WERI-Rb-1 (cell line): ENCODE measurements around the gene VPS13D.

Experiments
- DNase-seq: peaks from one replicate; pipeline ENCODE4 v3.0.0-alpha.2; 2020
- H3K27ac ChIP-seq: fragments of 250-450 bp; sonication (Bioruptor Pico); 2 replicates; pipeline ENCODE4 v1.5.1; 2020; ENCODE audit warnings: mild to moderate bottlenecking, moderate library complexity
- H3K27me3 ChIP-seq: fragments of 250-450 bp; sonication (Bioruptor Pico); 2 replicates; pipeline ENCODE4 v1.5.1; 2021; ENCODE audit warnings: mild to moderate bottlenecking, low read depth, moderate library complexity; ENCODE audit not compliant: insufficient read depth, severe bottlenecking
- H3K36me3 ChIP-seq: fragments of 250-450 bp; sonication (Bioruptor Pico); 2 replicates; pipeline ENCODE4 v1.5.1; 2020; ENCODE audit warnings: mild to moderate bottlenecking, moderate library complexity
- H3K4me3 ChIP-seq: 2 replicates; pipeline ENCODE4 v1.5.1; 2011; ENCODE audit warnings: low read depth, mild to moderate bottlenecking, control low read depth, low read length
- H3K9me3 ChIP-seq: fragments of 250-450 bp; sonication (Bioruptor Pico); 2 replicates; pipeline ENCODE4 v1.5.1; 2021; ENCODE audit warnings: mild to moderate bottlenecking, moderate library complexity; ENCODE audit not compliant: severe bottlenecking
- TF ChIP-seq, protein P1 (sequence below): IDR thresholded peaks from 2 replicates; pipeline ENCODE4 v1.5.1; 2011; ENCODE audit warnings: low read depth, mild to moderate bottlenecking, control low read depth, inconsistent platforms, low read length

The VPS13D gene

DNA sequence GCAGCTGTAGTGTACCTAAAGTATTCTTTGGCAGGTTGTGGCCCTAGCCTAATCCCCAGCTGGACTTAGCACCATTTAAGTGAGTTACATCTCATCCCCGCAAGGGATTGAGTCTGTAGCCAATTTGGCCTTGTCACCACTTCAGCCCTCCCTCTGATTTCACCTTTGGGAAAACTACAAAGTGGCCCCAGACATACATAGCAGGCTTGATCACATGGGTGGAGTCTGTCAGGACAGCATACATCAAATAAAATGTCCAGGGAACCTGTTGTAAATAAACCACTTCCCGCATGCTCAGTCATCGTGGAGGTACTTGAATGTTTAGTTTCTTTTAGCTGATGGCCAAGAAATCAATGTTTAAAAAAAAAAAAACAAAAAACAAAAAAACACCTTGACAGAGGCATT, 245.7 kb downstream of the VPS13D start:
- TF ChIP-seq, protein P1, sequence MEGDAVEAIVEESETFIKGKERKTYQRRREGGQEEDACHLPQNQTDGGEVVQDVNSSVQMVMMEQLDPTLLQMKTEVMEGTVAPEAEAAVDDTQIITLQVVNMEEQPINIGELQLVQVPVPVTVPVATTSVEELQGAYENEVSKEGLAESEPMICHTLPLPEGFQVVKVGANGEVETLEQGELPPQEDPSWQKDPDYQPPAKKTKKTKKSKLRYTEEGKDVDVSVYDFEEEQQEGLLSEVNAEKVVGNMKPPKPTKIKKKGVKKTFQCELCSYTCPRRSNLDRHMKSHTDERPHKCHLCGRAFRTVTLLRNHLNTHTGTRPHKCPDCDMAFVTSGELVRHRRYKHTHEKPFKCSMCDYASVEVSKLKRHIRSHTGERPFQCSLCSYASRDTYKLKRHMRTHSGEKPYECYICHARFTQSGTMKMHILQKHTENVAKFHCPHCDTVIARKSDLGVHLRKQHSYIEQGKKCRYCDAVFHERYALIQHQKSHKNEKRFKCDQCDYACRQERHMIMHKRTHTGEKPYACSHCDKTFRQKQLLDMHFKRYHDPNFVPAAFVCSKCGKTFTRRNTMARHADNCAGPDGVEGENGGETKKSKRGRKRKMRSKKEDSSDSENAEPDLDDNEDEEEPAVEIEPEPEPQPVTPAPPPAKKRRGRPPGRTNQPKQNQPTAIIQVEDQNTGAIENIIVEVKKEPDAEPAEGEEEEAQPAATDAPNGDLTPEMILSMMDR, result no peak
- no peaks in the 10 kb centered on the region for H3K27me3 ChIP-seq
- H3K27ac ChIP-seq, result no peak overlapping the region
- DNase-seq, result peak; percentile 9
- no peak overlapping the region for H3K4me3 ChIP-seq
- H3K36me3 ChIP-seq, result no peaks in the 10 kb centered on the region
- no peaks in the 10 kb centered on the region for H3K9me3 ChIP-seq

DNA sequence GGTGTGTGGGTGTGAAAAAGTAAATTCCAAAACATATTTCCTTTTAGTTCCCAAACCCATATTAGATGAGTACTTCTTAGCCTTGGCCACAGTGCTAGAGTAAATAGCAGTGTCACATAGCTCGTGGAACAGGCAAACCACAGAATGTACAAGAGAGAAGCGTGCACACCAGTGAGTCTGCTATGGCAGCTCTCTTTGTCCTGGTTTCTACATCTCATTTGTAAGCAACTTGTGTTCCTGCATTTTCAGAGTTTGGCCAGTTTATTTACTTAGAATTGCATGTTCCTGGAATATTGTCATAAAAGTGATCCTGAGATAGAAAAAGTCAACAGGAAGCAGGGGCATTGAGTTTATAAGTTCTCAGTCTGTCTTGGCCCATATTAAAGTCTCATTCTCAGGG, 246.1 kb downstream of the VPS13D start:
- H3K36me3 ChIP-seq, result no peaks in the 10 kb centered on the region
- no peak overlapping the region for H3K4me3 ChIP-seq
- no peaks in the 10 kb centered on the region for H3K27me3 ChIP-seq
- no peaks in the 10 kb centered on the region for H3K9me3 ChIP-seq
- DNase-seq, result no peak
- TF ChIP-seq, protein P1, result no peak
- H3K27ac ChIP-seq, result no peak overlapping the region

- TF ChIP-seq, protein P1, result no peak
- Histone ChIP-seq H3K4me3 (no peak overlapping the region), H3K36me3 (no peaks in the 10 kb centered on the region)
Observed at GRCh38 chr1:12477314-12477713, 247.5 kb downstream of the VPS13D start.

DNA sequence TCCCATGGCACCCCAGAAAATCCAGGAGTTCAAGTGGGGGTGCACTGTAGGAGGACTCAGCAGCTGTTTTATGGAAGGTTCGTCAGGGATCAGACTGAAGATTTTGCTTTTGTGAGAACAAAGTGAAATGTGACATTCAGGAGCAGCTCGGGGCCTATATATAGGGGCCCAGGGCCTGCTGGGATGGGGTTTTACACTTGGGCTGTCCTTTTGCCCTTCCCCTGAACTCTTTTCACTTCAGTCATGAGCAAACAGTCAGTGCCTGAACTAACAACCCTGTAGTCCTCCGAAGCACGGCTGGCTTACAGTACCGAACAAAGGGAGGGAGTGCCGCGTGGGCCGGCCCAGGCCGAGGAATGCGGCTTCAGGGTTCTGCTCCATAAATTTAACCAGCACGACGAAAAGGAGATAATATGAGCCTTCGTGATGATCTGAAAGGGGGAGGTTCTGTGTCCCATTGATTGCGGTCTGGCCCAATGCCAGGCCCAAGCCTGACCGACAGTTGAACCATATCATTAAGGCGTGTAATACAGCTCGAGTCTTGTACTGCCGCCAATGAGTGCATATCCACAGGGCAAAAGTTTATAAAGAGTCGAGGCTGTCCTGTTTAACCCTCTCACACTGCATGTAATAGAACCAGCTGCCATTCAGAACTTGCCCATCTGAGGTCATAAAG, 248.2 kb downstream of the VPS13D start:
- no peak overlapping the region for H3K27ac ChIP-seq
- H3K9me3 ChIP-seq, result no peaks in the 10 kb centered on the region
- no peak overlapping the region for H3K4me3 ChIP-seq
- H3K27me3 ChIP-seq, result no peaks in the 10 kb centered on the region
- DNase-seq, result no peak
- TF ChIP-seq, protein P1, result no peak
- H3K36me3 ChIP-seq, result no peaks in the 10 kb centered on the region

More at GRCh38 chr1:12477314-12477713, 247.5 kb downstream of the VPS13D start:
- H3K9me3 ChIP-seq, result no peaks in the 10 kb centered on the region
- no peaks in the 10 kb centered on the region for H3K27me3 ChIP-seq
- DNase-seq, result no peak
- H3K27ac ChIP-seq, result no peak overlapping the region

DNA sequence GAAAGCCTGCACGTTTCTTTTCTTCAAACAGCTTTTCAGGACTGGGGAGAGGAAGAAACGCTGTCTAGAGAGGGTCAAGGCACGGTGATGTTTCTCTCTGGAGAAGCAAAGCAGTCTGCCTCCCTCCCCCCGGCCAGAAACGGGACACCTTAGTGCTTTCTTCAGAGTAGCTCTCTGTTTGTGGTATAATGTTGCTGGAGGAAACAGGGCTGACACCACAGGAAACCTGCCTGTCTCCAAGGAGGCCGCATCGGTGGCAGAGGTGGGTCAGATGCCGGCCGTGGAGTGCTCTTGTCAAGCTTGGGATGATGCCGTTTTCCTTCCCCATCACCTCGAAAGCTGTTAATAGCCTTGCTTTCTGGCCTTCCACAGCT, 248.8 kb downstream of the VPS13D start:
- no peak overlapping the region for H3K27ac ChIP-seq
- no peaks in the 10 kb centered on the region for H3K9me3 ChIP-seq
- TF ChIP-seq, protein P1, result no peak
- no peaks in the 10 kb centered on the region for H3K27me3 ChIP-seq
- no peaks in the 10 kb centered on the region for H3K36me3 ChIP-seq
- no peak overlapping the region for H3K4me3 ChIP-seq
- DNase-seq, result no peak

GRCh38 chr1:12479311-12479710, 249.5 kb downstream of the VPS13D start:
- Histone ChIP-seq H3K27me3 (no peaks in the 10 kb centered on the region), H3K27ac (no peak overlapping the region), H3K36me3 (no peaks in the 10 kb centered on the region), H3K4me3 (no peak overlapping the region), H3K9me3 (no peaks in the 10 kb centered on the region)
- TF ChIP-seq, protein P1, result no peak
- DNase-seq, result no peak
